Metanephros (tissue), 1 donor: ENCODE data around the gene RSPO4. TPM values are rescaled to one million over a fixed set of nuclear protein-coding genes. Genes with fewer than 3 reads are reported as not detected.

Source experiments
- total RNA-seq: library from RNA; depleted of rRNA; stranded (reverse); fragments of >200 nt; gene quantifications from one replicate; pipeline ENCODE4 v1.2.3, GENCODE V29; 2014

The RSPO4 gene
- total RNA-seq, result 0.23 TPM

GRCh38 chr20:1001911-1002681 lies at the start of gene RSPO4:
RSPO4 (minus strand) TSS chr20:1002311; CDS start chr20:1002164, 147 bp downstream.

DNA sequence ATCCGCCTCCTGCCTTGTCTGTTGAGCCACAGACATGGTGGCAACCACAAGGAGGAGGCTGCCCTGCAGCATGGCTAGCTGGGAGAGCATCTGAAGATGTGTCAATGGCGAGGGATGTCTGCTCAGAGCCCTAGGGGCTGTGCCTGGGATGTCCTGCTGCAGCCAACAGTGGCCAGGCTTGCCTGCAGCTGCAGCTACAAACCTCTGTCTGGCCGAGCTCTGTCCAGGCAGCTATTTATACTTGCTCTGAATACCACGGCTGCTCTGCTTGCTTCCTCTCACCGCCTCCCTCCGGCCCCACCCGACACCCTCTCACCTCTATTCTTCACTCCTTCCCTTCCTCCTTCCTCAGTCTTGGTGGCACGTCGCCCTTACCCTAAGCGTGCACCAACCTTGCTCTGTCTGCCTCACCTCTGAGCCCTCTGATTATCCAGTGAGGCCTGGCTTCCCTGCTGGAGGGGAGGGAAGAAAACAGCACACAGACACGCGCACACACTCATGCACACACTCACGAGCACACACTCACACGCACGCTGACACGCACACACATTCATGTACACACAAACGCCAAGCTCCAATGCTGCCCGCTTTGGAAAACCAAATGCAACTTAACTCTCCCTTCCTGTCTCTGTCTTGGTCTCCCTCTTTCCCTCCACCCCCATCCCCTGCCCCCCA lies 85.8 kb downstream of the RSPO4 start, which contains the start of gene ANGPT4:
TSS of gene ANGPT4 (minus strand) at position 210 of the 675 bp plus-strand sequence. CDS start at position 90, 120 bp downstream.

Other genes with a start within 250 kb of the RSPO4 start
- gene SLC52A3, start 233.8 kb downstream of the RSPO4 start, total RNA-seq, result 4.3 TPM
- gene FAM110A, start 168.6 kb downstream of the RSPO4 start, total RNA-seq, result 11.6 TPM
- 0.12 TPM for gene ANGPT4, start 86.0 kb downstream of the RSPO4 start, total RNA-seq
- gene PSMF1, start 116.3 kb upstream of the RSPO4 start, total RNA-seq, result 49.5 TPM
- gene TMEM74B, start 182.7 kb upstream of the RSPO4 start, total RNA-seq, result 2.7 TPM
- 0.47 TPM for gene C20orf202, start 201.1 kb upstream of the RSPO4 start, total RNA-seq
- gene RAD21L1, start 223.7 kb upstream of the RSPO4 start, total RNA-seq, result not detected